ENCODE data around the gene CHPF.

Gene CHPF

DNA sequence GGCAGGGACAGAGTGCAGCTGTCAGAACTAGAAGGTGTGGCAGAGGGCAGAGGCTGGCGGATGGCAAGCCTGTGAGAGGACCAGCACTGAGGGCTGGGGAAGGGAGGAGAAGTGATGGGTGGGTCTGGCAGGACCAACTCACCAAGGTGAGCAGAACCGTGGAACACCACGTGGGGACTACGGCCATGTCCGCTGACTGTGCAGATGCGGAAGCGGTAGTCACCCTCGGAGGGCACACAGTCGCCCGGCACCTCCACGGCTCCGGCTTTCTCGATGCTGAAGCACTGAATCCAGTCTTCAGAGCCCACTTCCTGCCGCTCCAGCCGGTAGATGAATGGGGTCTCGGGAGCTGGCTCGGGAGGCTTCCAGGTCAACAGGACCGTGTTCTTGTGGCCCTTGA is 23.5 kb upstream of the CHPF start:
- DNase-seq (ENCODE audit: low spot score) = no peak

- no peak for DNase-seq (ENCODE audit: low spot score)
These were observed 23.0 kb upstream of the CHPF start for GRCh38 chr2:219566640-219567039.

DNA sequence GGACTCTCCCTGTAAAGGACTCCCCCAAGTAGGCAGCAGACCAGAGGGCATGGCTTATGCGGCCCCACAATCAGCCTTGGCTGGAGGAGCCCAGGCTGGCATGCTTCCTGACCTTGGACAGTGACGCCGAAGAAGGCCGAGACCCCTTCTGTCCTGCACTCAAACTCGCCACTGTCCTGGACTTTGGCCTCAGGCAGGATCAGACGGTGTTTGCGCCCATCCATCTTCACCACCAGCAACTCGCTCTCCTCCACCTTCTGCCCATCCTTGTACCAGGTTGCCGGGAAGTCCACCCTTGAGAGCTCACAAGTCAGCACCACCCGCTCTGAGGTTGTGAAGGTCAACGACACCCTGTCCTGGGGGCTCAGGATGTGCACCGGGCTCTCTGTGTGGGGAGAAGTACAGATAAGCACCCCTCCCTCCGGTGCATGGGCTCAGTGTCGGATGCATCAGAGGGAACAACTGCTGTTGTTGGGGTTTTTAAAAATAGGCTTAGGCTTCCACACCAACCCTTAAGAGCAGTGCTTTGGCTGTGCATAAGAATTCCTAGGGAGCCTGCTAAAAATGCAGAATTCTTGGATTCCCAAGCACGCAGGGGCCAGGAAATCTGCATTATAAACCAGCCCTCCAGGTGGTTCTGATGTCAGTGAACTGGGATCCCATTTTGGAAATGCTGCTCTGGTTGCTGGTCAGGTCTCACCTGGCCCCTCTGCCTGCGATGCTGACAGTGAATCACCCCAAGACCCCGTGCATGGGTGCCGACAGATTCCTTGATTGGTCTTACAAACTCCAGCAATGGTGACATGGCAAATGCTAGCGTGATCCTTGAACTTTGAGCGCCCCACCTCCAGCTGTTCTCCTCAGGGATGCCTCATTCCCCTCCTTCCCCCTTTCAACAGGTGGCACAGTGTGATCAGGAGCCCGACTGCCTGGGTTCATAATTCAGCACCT is 21.8 kb upstream of the CHPF start:
- DNase-seq (ENCODE audit: low spot score) = no peak

DNA sequence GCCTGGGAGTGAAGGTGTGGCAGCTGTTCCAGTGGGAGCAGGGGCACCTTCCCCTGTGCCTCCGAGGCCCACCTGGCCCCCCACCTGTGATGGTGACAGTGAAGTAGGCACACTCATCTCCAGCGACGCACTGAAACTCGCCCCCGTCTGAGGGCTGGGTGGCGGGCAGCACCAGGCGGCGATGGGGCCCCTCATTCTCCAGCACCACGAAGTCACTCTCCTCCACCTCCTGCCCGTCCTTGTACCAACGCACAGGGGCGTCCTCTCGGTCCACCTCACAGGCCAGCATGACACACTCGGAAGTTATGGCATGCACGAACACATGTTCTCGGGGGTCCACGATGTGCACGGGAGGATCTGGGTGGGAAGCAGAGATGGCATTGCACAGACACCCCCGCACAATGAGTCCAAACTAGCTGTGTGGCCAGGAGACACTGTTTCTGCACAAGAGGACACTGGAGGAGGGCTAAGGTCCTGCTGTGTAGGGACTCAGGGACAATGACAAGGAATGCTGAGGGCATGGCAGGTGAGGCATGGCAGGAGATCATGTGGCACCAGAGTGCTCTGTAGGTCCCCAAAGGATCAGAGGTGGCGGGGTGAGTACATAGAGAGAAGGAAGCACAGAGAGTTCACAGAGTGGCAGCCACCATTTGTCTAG is 19.8 kb upstream of the CHPF start:
- no peak for DNase-seq (ENCODE audit: low spot score)

DNA sequence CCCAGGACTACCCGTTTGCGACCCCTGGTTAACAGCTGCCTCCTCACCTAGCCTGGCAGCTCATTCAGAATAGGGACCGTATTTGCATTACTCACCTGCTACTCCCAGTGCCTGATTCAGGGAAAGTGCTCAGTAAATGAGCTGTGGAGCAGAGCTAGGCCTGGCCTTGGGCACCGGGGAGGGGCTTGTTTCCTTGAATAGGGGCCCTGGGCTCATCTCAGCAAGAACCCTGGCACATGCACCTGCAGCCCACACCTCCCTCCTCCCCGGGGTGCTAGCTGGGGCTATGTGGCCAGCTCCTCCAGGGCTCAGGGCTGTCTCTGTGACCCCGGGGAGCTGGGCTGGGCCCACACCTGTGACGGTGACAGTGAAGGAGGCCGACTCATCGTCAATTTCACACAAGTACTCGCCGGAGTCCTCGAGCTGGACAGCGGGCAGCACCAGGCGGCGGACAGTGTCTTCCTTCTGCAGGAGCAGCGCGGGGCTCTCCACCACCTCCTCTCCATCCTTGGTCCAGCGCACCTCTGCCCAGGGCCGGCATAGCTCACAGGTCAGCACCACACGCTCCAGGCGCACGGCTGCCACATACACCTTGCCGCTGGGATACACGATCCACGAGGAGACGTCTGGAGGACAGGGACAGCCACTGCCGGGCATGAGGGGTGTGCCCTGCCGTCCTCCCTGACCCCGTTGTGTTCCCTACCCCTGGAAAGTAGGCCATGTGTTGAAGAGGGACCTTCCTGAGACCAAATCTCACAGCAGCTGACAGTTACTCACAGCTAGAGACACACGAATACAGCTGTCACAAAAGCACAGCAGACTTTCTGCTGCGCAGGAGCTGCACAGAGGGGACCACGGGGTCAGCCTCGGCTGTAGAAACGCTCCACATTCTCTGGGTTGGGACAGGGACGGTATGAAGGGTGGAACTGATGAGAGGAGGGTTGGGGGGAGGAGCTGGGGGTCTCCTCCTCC is 18.7 kb upstream of the CHPF start:
- no peak for DNase-seq (ENCODE audit: low spot score)

DNA sequence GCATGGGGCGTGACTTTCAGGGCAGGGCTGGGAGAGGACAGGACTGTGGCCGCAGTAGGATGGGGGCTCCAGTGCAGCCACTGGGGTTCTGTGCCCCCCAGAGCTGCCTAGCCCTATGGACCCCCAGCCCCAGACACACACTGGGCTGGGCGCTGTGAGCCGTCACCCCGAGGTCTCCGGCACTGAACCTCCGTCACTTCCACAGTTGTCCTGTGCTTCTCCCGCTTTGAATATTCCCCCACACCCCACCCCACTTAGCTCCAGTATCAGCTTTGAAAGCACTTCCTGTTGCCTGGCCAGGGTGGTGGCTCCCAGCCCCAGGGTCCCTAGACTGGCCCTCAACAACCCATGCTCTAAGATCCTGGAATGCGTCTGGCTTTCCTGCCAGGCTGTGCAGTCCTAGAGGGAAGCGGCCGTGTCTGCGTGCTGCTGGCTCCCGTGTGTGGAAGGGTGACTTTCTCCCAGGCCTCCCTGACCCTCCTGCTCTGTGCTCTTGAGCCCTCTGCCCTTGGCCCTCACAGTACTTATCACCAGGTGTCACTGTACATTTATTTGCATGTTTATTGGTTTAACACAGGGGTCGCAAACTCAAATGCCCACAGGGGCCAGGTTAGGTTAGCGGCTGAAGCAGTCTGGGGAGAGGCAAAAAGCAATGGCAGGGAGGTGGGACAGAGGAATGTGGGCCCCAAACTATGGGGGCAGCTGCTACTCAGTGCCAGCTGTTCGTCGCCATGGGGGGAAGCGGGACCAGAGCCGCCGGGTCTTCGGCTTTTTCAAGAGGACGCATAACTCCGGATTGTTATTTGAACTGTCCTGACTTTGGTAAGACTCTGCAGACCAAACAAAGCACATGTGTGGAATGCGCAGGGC is 17.8 kb upstream of the CHPF start:
- DNase-seq (ENCODE audit: low spot score) = no peak

- DNase-seq (ENCODE audit: low spot score) = no peak
These were observed 17.2 kb upstream of the CHPF start for GRCh38 chr2:219560893-219561178.

- no peak for DNase-seq (ENCODE audit: low spot score)
These were observed 16.7 kb upstream of the CHPF start for GRCh38 chr2:219560037-219560892.

- no peak for DNase-seq (ENCODE audit: low spot score)
These were observed 15.7 kb upstream of the CHPF start for GRCh38 chr2:219559156-219559915.

DNA sequence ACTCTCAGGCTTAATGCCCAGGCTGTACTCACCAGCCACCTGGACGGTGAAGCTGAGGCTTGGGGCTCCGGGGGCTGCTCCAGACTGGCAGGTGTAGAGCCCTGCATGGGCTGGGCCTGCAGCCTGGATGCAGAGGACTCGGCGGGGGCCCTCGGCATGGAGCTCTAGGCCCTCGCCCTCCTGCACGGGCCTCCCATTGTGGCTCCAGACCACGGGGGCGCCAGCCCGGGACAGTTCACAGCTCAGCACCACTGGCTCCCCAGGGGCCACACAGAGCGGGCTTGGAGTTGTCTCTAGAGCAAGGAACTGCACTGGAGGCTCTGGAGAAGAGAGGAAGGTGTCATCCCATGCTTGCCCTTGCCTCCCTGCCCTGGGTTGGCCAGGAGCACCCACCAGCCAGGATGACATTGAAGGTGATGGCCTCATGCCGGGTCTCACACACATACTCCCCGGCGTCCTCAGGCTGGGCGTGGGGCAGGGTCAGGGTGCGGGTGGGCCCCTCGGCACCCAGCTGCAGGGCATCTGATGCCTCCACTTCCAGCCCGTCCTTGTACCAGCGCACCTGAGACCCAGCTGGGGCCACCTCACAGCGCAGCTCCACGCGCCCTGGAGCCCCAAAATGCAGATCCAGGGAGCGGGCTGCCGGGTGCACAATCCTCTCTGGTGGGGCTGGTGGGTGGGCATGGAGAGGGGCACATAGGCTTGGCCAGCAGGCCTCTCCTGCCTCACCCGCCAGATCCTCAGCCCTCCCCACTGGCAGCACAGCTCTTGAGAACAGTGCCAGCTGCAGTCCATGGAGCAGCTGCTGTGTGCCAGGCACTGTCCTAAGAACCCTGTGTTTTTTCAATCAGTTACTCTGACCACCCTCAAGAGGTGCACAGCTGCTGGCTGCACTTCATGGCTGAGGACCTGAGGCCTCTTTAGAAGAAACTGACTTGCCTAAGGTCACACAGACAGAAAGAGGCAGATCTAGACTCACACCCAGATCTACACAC is 14.5 kb upstream of the CHPF start:
- no peak for DNase-seq (ENCODE audit: low spot score)

DNA sequence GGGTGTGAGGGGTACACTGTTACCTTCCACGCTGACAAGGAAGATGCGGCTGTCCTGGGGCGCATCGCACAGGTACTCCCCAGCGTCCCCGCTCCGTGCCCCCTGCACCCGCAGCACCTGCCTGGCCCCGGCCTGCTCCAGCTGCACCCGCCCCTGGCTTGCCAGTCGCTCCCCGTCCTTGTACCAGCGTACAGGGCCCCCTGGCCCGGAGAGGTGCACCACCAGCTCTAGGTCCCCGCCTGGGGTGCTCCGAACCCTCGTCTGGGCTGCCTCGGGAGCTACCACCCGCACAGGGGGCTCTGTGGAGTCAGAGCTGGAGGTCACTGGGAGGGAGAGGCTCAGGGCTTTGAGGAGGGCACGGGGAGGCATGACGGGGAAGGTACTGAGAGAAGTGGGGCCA is 13.7 kb upstream of the CHPF start:
- no peak for DNase-seq (ENCODE audit: low spot score)

DNA sequence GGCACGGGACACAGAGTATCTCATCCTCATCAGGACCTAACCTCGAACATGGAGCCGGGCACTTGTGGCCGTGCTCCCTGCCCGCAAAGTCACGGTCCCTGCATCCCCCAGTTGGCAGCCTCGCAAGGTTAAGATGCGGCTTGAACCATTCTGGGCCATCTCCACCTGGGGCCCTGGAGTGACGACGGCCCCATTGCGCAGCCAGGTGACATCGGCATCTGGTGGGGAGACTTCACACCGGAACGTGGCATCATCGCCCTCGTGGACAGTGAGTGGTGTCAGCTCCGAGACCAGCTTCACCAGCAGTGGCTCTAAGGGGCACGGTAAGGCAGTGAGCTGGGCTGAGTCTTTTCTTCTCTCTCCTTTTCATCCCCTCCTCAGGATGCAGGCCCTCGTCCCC is 12.8 kb upstream of the CHPF start:
- DNase-seq (ENCODE audit: low spot score) = no peak

DNA sequence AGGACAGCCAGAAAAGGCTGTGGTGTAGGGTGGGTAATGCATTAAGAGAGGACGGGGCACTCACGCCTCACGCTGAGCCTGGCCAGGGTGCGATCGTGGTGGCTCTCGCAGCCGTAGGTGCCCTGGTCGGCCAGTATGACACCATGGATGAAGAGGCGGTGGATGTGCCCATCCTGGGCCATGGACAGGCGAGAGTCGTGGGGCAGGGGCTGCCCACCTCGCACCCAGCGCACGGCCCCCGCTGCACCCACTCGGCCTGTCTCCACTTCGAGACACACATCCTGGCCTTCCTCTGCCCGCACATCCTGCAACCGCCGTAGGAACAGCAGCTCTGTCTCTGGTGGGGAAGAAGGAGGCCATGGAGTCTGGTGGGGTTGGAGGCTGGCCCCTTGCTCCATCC is 12.3 kb upstream of the CHPF start:
- DNase-seq (ENCODE audit: low spot score) = no peak

DNA sequence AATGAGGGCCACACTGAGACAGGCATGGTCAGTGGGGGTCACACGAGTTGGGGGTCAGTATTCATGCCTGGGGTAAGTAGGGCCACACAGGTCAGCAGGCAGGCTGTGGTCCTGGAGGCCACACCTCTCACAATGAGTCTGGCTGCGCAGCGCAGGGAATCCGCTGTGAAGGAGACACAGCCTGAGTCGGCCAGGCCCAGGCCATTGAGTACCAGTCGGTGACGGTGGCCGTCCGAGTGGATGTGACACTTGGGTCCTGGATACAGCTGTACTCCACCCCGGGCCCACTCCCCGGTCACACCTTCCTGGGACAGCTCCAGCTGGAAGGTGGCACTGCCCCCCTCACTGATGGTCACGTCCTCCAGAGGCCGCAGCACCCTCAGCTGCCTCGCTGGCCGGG is 10.7 kb upstream of the CHPF start:
- DNase-seq (ENCODE audit: low spot score) = no peak

- DNase-seq (ENCODE audit: low spot score) = no peak
These were observed 9.9 kb upstream of the CHPF start for GRCh38 chr2:219553463-219553963.

GRCh38 chr2:219553168-219553417 is 9.5 kb upstream of the CHPF start:
- no peak for DNase-seq (ENCODE audit: low spot score)

DNA sequence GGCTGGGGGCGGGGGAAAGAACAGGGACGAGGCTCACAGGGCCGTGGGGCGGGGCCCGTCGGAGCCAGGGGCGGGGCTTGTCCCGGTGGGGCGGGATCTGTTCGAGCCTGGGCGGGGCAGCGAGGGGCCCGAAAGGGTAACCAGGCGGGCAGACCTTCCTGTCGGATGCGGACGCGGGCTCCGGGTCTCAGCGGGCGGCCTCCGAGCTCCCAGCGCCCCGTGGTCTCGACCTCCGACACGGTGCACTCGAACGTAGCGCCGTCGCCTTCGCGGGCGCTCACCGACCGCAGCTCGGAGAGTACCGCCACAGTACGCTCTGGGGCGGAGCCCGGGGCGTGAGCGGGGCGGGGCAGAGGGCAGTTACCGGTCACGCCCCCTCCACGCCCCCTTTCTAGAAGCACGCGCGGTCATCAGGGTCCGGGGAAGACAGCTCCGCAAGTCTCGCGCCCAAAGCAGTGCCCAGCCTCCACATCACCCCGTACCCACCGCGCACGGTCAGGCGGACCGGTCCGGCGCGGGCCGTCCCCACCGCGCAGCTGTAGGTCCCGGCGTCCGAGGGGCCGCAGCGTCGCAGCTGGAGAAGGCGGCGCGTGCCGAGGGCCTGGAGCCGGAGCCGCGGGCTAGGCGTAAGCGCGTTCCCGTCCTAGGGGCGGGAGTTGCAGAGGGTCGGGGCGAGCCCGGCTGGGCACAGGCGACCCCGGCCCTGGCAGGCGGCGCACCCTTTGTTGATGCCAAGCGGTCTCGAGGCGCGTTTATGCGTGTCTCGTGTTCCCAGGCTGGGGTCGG is 9.0 kb upstream of the CHPF start:
- DNase-seq (ENCODE audit: low spot score) = peak; percentile 63

Data from LoVo (cell line).